GM12872 (cell line): ENCODE data around the gene COL26A1.

ENCODE experiments used
- TF ChIP-seq, protein P1 (sequence below): IDR thresholded peaks from 3 replicates; pipeline ENCODE4 v1.5.1; 2011; ENCODE audit warnings: low read depth, mild to moderate bottlenecking, low read length, moderate library complexity; ENCODE audit not compliant: insufficient read depth

COL26A1 gene

DNA sequence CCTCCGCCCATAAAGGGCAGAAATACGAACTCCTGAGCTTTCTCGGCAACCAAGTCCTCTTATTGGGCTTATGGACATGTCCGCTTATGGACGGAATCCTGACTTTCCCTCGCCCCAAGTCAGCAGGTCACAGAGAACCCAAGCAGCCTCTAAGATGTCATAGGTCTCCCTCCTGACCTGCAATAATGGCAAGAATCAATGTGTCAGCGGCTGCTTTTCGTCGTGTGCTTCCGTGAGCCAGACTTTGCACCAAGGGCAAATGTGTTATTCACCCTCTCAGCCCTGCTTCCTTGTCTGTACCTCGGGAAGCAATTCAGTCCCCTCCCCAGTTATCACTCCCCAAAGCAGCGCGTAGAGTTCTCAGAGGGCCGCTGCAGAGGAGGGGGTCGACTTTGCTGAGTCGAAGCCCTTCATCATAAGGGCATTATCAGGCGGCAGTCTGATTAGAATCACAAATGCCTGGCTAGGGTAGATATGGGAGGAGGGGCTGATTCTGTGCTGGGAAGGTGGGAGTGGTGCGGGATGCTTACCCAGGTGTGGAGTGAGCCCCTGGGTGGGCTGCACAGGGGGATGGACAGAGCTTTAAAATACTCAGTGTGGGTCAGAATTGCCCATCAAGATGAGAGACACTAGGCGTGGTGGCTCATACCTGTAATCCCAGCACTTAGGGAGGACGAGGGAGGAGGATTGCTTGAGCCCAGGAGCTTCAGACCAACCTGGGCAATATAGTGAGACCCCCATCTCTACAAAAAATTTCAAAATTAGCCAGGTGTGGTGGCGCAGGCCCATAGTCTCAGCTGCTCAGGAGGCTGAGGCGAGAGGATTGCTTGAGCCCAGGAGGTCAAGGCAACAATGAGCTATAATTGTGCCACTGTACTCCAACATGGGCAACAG lies 36.0 kb downstream of the COL26A1 start:
- TF ChIP-seq, protein P1, sequence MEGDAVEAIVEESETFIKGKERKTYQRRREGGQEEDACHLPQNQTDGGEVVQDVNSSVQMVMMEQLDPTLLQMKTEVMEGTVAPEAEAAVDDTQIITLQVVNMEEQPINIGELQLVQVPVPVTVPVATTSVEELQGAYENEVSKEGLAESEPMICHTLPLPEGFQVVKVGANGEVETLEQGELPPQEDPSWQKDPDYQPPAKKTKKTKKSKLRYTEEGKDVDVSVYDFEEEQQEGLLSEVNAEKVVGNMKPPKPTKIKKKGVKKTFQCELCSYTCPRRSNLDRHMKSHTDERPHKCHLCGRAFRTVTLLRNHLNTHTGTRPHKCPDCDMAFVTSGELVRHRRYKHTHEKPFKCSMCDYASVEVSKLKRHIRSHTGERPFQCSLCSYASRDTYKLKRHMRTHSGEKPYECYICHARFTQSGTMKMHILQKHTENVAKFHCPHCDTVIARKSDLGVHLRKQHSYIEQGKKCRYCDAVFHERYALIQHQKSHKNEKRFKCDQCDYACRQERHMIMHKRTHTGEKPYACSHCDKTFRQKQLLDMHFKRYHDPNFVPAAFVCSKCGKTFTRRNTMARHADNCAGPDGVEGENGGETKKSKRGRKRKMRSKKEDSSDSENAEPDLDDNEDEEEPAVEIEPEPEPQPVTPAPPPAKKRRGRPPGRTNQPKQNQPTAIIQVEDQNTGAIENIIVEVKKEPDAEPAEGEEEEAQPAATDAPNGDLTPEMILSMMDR = no peak

DNA sequence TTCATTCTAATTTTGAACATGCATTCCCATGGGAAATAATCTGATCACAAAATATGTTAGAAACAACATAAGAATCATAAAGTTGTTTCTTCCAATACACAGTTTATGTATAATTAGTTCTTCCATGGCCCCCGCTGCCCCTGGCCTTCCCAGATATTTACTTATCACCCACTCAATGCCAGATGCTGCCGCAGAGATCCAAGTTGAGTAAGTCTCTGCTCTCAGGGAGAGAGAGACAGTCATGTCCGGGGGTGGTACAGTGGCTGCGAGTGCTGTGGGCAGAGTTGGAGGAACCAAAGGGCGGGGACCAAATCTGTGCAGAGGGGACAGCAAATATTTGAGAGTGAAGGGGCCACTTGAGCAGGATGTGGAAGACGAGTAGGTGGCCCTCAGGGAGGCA lies 37.1 kb downstream of the COL26A1 start:
- TF ChIP-seq, protein P1 = no peak

DNA sequence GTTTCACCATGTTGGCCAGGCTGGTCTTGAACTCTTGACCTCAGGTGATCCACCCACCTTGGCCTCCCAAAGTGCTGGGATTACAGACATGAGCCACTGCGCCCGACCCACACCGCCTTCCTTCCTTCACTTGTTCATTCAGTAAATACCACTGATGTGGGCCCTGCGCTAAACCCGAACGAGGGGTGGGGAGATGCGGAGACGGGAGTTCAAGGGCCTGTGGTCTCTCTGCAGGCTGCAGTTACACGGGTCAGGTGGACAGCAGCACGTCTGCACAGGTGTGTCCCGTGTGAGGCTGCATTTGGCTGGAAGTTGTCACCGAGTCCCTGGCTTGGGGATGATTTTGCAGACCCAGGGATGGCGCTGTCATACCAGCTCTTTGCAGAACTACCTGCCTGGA lies 38.1 kb downstream of the COL26A1 start:
- TF ChIP-seq, protein P1 = no peak

DNA sequence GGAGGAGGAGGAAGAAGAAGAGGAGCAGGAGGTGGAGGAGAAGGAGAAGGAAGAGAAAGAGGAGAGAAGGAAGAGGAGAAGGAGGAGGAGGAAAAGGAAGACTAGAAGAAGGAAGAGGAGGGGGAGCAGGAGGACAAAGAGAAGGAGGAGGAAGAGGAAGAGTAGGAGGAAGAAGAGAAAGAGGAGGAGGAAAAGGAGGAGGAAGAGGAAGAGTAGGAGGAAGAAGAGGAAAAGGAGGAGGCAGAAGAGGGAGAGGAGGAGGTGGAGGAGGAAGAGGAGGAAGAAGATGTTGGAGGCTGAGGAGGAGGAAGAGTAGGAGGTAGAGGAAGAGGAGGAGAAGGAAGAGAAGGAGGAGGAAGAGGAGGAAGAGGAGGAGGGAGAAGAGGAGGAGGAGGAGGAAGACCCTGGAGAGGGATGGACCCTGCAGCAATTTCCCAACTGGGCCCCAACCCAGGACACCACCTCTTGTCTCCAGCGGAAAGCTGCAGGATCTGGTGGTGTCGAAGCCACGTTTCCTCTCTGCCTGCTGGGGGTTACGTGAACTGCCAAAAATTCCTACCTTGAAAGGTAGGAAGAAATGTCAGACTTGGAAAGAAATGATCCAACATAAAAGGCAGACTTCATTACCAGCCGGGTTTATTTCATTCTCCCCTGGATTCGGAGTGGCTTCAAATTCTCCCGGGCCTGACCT lies 38.9 kb downstream of the COL26A1 start:
- TF ChIP-seq, protein P1 = no peak

DNA sequence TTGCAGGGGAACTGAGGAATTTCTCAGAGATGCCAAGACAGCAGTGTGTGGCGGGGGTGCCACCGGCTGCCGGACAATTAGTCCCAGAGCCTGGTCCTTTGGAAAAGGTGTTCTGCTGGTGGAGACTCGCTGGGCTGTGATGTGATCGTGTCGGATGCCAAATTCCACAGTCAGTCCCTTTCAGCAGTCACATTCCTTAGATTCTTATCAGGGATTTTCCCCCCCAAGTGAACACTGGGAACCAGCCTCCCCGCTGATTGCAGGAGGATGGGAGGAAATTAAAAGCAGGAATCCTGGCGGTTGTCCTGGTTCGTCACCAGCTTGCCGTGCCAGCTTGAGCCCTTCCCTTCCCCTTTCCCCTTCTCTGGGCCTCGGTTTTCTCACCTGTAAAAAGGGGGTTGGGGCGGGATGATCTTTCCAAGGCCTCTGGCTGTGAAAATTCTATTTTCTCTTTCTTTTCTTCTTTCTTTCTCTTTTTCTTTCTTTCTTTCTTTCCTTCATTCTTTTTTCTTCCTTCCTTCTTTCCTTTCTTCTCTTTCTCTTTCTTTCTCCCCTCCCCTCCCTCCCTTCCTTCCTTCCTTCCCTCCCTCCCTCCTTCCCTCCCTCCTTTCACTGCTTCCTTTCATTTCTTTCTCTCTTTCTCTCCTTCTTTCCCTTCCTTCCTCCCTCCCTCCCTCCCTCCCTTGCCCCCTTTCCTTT lies 39.6 kb downstream of the COL26A1 start:
- TF ChIP-seq, protein P1 = no peak

DNA sequence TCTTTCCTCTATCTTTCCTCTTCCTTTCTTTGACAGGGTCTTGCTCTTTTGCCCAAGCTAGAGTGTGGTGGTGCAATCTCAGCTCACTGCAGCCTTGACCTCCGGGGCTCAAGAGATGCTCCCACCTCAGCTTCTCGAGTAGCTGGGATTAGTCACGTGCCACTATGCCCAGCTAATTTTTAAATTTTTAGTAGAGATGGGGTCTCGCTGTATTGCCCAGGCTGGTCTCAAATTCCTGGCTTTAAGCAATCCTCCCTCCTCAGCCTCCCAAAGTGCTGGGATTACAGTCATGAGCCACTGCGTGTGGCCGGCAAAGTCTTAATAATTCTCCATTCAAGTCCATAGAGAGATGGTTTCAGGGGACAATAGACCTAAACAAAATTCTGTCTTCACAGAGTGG lies 40.2 kb downstream of the COL26A1 start:
- TF ChIP-seq, protein P1 = no peak

DNA sequence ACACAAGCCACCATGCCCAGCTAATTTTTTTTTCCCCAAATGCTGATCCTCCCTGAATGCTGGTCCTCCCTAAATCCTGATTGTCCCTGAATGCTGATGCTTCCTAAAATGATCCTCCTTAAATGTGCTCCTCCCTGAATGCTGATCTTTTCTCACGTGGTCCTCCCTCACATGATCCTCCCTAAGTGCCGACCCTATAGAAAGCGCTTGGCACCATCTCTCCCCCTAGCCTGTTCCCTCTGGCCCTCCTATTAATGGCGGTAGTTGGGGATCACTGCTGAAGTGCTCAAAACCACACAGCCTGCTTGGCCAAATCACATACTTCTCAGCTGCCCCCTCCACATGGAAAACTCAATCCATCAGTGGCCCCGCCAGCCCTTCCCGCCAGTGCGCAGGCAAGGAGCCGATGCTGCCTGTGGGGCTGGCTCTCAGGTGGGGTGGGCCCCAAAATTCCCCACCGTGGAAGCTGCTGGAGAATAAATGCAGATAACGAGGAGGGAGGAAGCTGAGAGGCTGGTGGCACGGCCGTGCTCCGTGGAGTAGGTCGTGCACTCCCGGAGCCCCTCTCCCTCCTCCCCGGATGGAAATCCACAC lies 42.9 kb downstream of the COL26A1 start:
- TF ChIP-seq, protein P1 = no peak
